Fibroblast of skin of left quadriceps (primary cell): ENCODE measurements around the gene SLC17A1.
"Not testable (repeated sequence)": the region's sequence is repeated elsewhere in the genome, so short reads cannot be mapped to it uniquely, and the experiment has no call there.

Source experiments
- DNase-seq, 2 experiments: peaks; one replicate each; pipeline ENCODE4 v3.0.0-alpha.2; 2013; ENCODE audit warnings: low read depth in 2 of 2

The SLC17A1 gene

DNA sequence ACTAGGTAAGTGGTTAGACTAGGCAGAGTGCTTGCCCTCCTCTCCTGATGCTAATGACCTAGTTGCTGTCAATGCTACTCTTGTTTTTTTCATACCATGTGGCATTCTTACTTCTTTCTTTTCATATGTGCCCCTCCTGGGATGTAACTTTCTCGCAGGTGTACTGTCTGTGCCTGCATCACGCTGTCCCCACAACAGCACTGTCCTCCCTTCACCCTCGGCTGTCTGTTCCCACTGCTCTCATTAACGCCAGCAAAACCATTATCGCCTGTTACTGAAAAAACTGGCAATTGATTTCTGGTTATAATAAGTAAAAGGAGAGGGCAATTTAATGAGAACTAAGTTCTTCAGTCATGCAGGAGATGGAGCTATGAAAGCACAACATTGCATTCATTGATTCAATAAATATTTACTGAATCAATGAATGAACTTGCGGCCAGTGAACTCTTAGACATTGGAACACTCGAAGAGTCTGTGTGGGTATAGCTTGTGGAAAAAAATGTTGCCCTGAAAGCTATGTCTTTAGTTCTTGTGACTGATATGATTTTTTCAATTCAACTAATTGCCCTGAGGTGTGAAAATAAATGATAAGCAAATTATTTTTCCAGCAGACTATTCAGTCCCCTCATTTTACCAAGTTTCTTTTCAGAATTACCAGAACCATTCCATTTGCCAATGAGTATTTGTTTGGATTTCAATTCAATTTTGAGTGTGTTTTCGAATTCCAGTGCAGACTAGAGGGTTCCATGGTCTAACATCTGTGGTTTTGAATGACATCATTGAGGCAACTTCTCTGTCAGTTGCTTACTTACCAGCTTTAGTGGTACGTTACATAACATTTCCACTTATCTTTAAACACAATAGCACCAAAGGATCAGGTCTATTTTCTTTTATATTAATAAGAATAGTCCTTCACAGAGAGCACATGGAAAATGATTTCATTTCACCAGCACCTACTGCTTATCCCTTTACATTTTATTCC, 75.2 kb downstream of the SLC17A1 start:
- DNase-seq: no peak

DNA sequence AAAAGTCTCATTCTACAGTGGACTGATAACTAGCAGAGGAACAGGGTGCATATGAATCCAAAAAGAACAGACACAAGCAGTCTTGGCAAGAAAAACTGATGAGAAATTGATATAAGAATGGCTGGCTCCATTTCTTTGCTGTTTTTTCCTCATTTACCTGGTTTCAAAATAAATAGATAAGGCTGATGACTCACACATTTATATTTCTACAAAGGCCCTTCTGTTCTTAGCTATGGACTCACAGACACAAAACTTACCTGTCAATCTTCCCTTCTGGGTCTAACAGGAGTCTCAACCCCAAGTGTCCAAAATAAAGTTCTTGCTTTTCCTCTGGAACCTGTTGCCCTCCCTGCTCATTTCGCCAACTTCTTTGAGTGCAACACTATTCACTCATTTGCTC, 76.4 kb downstream of the SLC17A1 start:
- DNase-seq: no peak

DNA sequence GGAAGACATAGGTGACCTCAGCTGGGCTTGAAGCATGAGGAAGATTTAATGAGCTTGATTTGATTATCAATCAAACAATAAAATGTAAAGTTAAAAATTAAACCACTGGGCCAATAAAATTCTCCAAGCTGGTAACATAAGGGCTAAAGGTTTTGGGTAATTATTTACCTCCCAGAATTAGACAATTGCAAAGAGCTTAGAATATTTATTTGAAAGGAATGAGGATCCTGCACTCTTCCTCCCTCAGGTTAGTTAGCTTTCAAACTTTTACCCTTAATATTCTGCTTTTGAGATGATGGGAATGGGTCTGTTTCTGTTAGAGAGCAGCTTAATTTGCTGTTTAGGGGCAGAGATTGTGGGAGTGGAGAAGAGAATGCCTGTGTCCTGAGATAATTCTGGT, 77.3 kb downstream of the SLC17A1 start, which contains the start of gene SLC17A4:
SLC17A4 (plus strand) TSS at position 208 of the 400 bp plus-strand sequence. CDS start 7,221 bp downstream, outside the sequence.
- no peak for DNase-seq

DNA sequence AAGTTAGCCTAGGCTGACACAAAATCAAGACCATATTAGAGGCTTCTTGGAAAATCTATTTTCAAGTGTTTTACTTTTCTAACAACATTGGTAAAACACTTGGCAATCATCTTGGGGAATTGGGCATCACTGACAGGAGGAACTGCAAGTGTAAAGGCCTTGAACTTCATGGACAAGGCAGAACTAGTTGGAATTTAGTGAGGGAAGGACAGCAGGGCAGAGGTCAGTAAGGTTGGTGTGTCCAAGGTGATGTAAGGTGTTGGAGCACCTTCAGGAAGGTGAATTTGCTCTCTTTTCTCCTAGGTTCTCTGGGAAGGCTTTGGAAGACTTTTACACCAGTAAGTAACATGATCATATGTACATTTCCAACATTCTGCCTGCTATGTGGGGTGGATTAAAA, 78.8 kb downstream of the SLC17A1 start:
- no peak for DNase-seq

DNA sequence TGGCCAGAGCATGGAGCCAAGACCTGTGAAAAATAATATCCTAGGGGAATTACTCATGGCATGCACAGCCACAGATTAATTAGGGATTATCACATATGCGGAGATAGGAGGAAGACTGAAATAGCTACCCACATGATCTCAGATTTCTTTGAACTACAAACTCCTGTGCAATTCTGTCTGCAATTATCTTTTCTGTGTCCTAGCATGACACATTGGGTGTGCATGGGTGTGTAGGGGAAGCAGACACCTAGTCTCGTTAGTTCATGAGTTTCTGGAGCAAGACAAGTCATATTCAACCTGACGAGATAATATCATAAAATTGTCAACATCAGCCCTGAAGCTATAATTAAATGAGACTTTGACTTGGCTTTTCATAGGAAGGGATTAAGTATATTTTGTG, 80.9 kb downstream of the SLC17A1 start:
- DNase-seq: no peak

DNA sequence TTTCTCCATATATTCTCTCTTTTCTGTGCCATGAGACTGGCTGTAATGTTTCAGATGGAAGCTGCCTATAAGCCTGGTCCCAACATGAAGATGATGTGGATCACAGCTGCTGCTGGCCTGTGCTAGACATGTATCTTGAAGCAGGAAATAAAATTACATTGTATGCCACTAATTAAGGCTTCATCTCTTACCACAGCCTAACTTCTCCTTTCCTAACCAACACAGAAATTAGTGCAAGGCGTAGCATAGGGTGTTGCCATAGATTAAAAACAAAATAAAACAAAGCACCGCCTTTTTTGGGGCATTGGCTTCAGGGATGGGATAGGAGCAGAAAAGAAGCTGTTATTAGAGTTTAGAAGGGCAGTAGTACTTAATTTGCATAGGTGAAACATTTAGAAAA, 82.0 kb downstream of the SLC17A1 start:
- DNase-seq: no peak

DNA sequence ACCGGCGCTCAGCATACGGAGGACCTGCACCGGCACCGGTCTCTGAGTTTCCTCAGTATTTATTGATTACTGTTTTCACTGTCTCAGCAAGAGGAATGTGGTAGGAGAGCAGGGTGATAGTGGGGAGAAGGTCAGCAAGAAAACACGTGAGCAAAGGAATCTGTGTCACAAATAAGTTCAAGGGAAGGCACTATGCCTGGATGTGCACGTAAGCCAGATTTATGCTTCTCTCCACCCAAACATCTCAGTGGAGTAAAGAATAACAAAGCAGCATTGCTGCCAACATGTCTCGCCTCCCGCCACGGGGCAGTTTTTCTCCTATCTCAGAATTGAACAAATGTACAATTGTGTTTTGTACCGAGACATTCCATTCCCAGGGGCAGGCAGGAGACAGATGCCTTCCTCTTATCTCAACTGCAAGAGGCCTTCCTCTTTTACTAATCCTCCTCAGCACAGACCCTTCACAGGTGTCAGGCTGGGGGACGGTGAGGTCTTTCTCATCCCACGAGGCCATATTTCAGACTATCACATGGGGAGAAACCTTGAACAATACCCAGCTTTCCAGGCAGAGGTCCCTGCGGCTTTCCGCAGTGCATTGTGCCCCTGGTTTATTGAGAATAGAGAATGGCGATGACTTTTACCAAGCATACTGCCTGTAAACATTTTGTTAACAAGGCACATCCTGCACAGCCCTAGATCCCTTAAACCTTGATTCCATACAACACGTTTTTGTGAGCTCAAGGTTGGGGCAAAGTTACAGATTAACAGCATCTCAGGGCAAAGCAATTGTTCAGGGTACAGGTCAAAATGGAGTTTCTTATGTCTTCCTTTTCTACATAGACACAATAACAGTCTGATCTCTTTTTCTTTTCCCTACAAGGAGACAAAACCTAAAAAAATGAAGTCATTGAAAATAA, 83.0 kb downstream of the SLC17A1 start:
- DNase-seq: not testable (repeated sequence)

DNA sequence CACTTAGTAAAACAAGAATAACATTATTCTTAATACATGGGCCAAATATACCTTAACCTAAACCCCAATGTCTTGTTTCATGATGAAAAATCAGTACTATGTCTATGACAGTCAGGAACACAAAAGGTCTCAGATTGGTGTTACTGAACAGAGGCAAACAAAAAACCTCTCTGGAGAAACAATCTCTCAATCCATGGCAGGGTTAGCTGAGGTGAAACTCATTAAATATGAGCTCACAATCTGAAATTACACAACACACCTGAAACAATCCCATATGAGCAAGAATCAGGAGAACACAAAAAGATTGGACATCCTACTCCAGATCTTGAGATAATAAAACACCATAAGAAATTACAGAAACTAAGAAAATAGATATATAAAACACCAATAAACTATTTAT, 83.8 kb downstream of the SLC17A1 start:
- no peak for DNase-seq

DNA sequence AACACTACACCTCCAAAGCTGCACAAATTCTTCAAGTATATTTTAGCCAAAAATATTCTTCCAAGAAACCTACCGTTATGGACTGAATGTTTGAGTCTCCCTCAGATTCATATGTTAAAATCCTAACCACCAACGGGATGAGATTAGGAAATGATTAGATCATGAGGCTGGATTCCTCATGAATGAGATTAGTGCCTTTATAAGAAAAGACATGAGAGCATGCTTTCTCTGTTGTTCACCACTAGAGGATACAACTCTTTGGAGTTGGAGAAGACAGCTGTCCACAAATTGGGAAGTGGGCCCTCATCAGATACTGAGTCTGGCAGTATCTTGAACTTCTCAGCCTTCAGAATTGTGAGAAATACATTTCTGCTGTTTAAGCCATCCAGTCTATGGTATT, 84.4 kb downstream of the SLC17A1 start:
- DNase-seq: no peak

DNA sequence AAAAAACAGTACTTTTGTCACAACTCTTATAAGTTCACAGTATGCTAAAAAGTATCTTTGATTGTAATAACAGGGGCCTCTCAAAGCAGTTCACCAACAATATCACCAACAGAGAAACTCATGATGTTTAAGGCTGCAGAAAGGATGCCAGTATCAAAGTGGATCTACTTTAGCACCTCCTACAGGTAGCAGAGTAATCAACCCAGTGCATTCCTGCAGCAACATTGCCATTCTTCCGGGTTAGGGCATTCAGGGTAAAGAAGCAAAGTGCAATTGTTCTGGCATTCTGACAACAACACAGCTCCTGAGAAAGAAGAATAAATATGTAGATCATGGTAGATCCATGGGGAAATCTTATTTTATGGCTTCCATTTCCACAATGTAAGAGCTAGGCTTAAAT, 84.9 kb downstream of the SLC17A1 start:
- DNase-seq: no peak

DNA sequence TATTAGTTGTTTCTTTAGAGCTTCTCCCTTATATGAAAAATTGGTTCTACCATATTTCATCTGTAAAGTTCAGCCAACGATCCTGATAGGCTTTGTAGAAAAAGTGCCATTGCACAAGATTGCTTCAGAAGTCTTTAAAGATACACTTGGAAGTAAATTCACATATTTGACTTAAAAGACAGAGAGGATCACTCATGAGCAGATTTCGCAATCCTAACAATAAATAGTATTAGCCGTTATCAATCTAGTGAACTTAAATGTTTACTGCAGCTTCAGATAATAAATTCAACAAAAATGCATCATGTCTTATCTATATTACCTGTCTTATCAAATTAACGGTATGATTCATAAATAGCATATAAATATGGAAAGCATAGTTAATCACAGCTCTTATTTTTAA, 86.0 kb downstream of the SLC17A1 start:
- no peak for DNase-seq

DNA sequence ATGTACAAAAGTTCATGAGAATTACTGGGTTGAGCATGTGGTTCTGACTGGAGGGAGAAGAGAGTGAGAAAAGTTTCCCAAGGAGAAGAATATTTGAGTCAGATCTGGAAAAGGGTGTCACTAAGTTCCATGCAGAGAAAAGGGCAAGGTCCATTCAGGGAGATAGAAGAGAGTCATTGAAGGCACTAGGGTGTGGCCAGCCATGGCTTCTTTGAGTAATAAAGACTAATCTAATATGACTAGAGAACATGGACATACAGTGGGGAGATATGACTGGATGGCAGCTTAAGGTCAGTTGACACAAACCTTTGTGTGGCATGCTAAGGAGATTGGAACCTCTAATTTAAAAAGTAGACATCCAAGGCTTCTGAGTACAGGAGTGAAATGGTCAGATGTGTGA, 88.0 kb downstream of the SLC17A1 start:
- no peak for DNase-seq

DNA sequence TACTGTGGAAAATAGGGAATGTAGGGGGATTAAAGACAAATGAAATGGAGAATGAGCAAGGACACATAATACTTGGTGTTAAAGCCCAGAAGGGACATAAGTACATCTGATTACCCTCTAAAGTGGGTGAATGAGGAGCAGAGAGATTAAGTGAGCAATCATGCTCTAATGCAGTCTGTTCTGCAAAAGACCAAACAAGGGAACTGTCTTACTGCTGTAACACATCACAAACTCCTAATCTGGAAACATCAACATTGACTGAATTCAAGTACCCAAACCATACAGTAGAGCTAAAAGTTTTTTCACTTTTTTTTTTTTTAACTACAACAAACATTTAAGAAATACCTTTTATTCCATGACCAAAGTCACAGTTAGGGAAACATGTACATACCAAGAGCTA, 96.6 kb downstream of the SLC17A1 start:
- DNase-seq: no peak
